Muscle of leg (tissue), 11 donors: ENCODE data around the gene PCDHGB5. TPM values are rescaled to one million over a fixed set of nuclear protein-coding genes. Genes with fewer than 3 reads are reported as not detected.

Experiments
- DNase-seq: peaks from one replicate; pipeline ENCODE4 v3.0.0; 2013
- H3K27ac ChIP-seq: one replicate; pipeline ENCODE4 v1.5.1; 2013; ENCODE audit warnings: mild to moderate bottlenecking, low read length, control low read depth
- H3K27me3 ChIP-seq: one replicate; pipeline ENCODE4 v1.6.1; 2013; ENCODE audit warnings: low read length; ENCODE audit not compliant: control insufficient read depth, insufficient read depth
- H3K36me3 ChIP-seq: one replicate; pipeline ENCODE4 v1.6.1; 2013; ENCODE audit warnings: low read length; ENCODE audit not compliant: control insufficient read depth, insufficient read depth
- H3K4me1 ChIP-seq: one replicate; pipeline ENCODE4 v1.6.1; 2013; ENCODE audit warnings: low read length; ENCODE audit not compliant: control insufficient read depth, insufficient read depth
- H3K4me3 ChIP-seq: one replicate; pipeline ENCODE4 v1.5.1; 2013; ENCODE audit warnings: low read length, control low read depth
- H3K9me3 ChIP-seq: replicated peaks from 2 replicates; pipeline ENCODE4 v1.6.1; 2013; ENCODE audit warnings: low read depth, low read length; ENCODE audit not compliant: control insufficient read depth
- WGBS: methylation state at CpG from one replicate; pipeline ENCODE4 v1.1.5; 2013; ENCODE audit warnings: missing lambda C conversion rate; ENCODE audit not compliant: insufficient coverage; 5-methylcytosine and 5-hydroxymethylcytosine counted together
- polyA plus RNA-seq, 8 donors: library from polyadenylated mRNA; unstranded; fragments of 120-200 nt; gene quantifications; one replicate each; pipeline versions ENCODE4 v1.2.1 to v1.2.3, GENCODE V29; 2013; ENCODE audit warnings: inconsistent platforms in 1 of 8, low replicate concordance in 1 of 8; ENCODE audit not compliant: insufficient read length in 8 of 8, insufficient read depth in 1 of 8
- total RNA-seq: library from RNA; stranded (reverse); fragments of 120-200 nt; gene quantifications from one replicate; pipeline ENCODE4 v1.2.4, GENCODE V29; 2013

The PCDHGB5 gene
- total and polyA plus RNA-seq, 9 donors = 3.0 to 6.3 (median 4.5) TPM

DNA sequence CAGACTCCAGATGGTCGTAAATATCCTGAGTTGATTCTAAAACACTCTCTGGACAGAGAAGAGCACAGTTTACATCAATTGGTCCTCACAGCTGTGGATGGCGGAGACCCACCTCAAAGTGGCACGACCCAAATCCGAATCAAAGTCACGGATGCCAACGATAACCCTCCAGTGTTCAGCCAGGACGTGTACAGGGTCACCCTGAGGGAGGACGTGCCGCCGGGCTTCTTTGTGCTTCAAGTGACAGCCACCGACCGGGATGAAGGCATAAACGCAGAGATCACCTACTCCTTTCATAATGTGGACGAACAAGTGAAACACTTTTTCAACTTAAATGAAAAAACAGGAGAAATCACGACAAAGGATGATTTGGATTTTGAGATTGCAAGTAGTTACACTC, 37.1 kb upstream of the PCDHGB5 start:
- no peaks in the 10 kb centered on the region for H3K4me1 ChIP-seq
- no peak for DNase-seq
- no peak overlapping the region for H3K4me3 ChIP-seq
- WGBS = 50% methylated on average over 8 of the region's 15 CpGs
- no peak overlapping the region for H3K27ac ChIP-seq
- peaks cover 14% of the 10 kb centered on the region for H3K27me3 ChIP-seq
- H3K36me3 ChIP-seq = no peaks in the 10 kb centered on the region
- H3K9me3 ChIP-seq = peaks cover 78% of the 10 kb centered on the region

DNA sequence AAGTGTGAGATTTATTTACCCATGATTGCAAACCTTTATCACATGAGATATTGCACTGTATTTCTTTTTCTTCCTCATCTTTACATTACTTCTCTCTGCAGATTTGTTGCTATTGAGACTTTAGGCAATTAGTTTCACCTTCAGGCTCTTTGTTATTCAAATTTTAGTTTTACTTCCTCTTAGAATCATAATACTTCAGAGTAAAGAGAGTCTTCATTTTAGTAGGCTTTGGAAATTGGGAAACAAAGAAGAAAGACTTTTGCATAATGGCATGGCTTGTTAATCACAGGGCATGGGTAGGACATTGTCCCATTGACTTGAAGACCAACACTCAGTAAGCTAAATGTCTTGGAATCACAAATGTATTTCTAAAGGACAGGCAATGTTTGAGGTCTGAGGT, 35.0 kb upstream of the PCDHGB5 start:
- DNase-seq = no peak
- no peaks in the 10 kb centered on the region for H3K36me3 ChIP-seq
- H3K4me3 ChIP-seq = no peak overlapping the region
- peaks cover 14% of the 10 kb centered on the region for H3K27me3 ChIP-seq
- H3K9me3 ChIP-seq = peaks cover 69% of the 10 kb centered on the region
- no peaks in the 10 kb centered on the region for H3K4me1 ChIP-seq
- H3K27ac ChIP-seq = no peak overlapping the region

DNA sequence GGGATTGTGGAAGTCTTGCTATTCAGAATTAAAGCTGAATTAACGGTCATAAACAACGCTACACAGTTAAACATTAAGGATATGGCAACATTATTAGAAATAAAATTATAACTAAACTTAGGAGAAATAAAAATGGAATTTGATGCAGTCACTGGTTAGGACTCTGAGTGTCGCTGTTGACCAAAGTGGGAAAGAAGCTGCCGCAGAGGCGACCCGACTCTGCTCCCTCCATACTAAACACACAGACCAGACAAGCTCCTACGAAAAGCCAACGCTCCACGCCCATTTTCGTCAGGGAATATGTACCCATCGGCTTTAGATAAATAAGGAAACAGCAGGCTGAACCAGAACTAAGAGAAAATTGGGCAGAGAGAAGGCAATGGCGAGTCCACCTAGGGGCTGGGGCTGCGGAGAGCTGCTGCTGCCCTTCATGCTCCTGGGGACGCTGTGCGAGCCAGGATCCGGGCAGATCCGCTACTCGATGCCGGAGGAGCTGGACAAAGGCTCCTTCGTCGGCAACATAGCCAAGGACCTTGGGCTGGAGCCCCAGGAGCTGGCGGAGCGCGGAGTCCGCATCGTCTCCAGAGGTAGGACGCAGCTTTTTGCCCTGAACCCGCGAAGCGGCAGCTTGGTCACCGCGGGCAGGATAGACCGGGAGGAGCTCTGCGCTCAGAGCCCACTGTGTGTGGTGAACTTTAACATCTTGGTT, 33.6 kb upstream of the PCDHGB5 start, which contains the start of gene PCDHGA5:
Gene PCDHGA5, plus strand, starts transcription at position 211 of the 709 bp plus-strand sequence. Its CDS starts 169 bp downstream, at position 380.
- peak; percentile 22 for DNase-seq
- peaks cover 14% of the 10 kb centered on the region for H3K27me3 ChIP-seq
- H3K4me1 ChIP-seq = no peaks in the 10 kb centered on the region
- peak within 1 kb of the TSS; percentile 8 for H3K4me3 ChIP-seq
- 14% methylated on average over 27 of the region's 34 CpGs for WGBS
- H3K9me3 ChIP-seq = peaks cover 63% of the 10 kb centered on the region
- H3K27ac ChIP-seq = no peak within 1 kb of the TSS
- no peaks in the 10 kb centered on the region for H3K36me3 ChIP-seq

DNA sequence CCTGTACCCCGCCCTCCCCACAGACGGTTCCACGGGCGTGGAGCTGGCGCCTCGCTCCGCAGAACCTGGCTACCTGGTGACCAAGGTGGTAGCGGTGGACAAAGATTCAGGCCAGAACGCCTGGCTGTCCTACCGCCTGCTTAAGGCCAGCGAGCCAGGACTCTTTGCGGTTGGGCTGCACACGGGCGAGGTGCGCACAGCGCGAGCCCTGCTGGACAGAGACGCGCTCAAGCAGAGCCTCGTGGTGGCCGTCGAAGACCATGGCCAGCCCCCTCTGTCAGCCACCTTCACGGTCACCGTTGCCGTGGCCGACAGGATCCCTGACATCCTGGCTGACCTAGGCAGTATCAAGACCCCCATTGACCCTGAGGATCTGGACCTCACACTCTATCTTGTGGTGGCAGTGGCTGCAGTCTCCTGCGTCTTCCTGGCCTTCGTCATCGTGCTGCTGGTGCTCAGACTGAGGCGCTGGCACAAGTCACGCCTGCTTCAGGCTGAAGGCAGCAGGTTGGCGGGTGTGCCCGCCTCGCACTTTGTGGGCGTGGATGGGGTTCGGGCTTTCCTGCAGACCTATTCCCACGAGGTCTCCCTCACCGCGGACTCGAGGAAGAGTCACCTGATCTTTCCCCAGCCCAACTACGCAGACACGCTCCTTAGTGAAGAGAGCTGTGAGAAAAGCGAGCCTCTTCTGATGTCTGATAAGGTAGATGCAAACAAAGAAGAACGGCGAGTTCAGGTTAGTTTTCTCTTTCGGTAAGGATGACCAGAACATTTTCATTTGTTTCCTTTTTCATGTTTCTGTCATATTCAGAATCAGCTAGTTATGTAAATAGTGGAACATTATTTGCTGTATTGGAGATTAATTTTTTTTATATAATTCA, 31.5 kb upstream of the PCDHGB5 start:
- Histone ChIP-seq H3K27me3 (peaks cover 20% of the 10 kb centered on the region), H3K27ac (no peak overlapping the region), H3K4me1 (no peaks in the 10 kb centered on the region), H3K4me3 (no peak overlapping the region), H3K36me3 (no peaks in the 10 kb centered on the region), H3K9me3 (peaks cover 62% of the 10 kb centered on the region)
- WGBS = 49% methylated on average over 40 of the region's 46 CpGs
- DNase-seq = no peak

DNA sequence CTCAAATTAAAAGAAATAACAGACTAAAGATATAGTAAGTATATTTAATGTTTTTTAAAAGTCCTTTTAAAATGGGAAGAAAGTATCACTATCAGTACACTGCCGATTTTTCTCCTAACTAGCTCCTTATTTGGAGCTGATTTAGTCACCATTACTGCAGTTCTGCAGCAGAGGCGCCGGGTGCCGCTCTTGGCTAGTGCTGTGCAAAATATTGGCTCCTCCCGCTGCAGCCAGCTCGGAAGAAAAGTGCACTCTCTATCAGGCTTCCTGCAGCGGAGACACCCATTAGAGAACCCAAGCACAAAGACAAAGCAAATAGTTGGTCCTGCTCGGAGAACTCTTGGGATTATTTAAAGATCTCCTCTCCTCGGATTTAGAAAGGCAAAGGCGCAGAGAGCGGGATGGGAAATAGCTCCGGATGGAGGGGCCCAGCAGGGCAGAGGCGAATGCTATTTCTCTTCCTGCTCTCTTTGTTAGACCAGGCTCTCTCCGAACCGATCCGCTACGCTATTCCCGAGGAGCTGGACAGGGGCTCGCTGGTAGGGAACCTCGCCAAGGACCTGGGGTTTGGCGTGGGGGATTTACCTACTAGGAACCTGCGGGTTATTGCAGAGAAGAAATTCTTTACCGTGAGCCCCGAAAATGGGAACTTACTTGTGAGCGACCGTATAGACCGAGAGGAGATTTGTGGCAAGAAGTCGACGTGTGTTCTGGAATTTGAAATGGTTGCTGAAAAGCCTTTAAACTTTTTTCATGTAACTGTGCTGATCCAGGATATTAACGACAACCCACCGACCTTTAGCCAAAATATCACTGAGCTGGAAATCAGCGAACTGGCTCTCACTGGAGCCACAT, 27.5 kb upstream of the PCDHGB5 start, which contains the start of gene PCDHGB3:
Gene PCDHGB3, plus strand, starts transcription at position 249 of the 855 bp plus-strand sequence. Its CDS starts 153 bp downstream, at position 402.
- Histone ChIP-seq H3K4me1 (no peaks in the 10 kb centered on the region), H3K4me3 (no peak within 1 kb of the TSS), H3K27ac (no peak within 1 kb of the TSS), H3K36me3 (no peaks in the 10 kb centered on the region), H3K27me3 (peaks cover 22% of the 10 kb centered on the region), H3K9me3 (peaks cover 61% of the 10 kb centered on the region)
- peak; percentile 5 for DNase-seq
- WGBS = 21% methylated on average over 20 of the region's 32 CpGs

DNA sequence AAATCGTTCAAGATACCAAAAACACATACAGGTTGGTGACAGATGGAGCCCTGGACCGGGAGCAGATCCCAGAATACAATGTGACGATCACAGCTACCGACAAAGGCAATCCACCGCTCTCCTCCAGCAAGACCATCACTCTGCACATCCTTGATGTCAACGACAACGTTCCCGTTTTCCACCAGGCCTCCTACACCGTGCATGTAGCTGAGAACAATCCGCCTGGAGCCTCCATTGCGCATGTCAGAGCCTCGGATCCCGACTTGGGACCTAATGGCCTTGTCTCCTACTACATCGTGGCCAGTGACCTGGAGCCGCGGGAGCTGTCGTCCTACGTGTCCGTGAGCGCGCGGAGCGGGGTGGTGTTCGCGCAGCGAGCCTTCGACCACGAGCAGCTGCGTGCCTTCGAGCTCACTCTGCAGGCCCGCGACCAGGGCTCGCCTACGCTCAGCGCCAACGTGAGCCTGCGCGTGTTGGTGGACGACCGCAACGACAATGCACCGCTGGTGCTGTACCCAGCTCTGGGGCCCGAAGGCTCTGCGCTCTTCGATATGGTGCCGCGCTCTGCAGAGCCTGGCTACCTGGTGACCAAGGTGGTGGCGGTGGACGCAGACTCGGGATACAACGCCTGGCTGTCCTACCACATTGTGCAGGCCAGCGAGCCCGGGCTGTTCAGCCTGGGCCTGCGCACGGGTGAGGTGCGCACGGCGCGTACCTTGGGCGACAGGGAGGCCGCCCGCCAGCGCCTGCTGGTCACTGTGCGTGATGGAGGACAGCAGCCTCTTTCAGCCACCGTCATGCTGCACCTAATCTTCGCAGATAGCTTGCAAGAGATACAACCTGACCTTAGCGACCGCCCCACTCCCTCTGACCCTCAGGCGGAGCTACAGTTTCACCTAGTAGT, 25.9 kb upstream of the PCDHGB5 start:
- Histone ChIP-seq H3K36me3 (no peaks in the 10 kb centered on the region), H3K4me1 (no peaks in the 10 kb centered on the region), H3K27me3 (peaks cover 21% of the 10 kb centered on the region), H3K9me3 (peaks cover 60% of the 10 kb centered on the region), H3K4me3 (no peak overlapping the region), H3K27ac (no peak overlapping the region)
- 50% methylated on average over 68 of the region's 69 CpGs for WGBS
- no peak for DNase-seq

DNA sequence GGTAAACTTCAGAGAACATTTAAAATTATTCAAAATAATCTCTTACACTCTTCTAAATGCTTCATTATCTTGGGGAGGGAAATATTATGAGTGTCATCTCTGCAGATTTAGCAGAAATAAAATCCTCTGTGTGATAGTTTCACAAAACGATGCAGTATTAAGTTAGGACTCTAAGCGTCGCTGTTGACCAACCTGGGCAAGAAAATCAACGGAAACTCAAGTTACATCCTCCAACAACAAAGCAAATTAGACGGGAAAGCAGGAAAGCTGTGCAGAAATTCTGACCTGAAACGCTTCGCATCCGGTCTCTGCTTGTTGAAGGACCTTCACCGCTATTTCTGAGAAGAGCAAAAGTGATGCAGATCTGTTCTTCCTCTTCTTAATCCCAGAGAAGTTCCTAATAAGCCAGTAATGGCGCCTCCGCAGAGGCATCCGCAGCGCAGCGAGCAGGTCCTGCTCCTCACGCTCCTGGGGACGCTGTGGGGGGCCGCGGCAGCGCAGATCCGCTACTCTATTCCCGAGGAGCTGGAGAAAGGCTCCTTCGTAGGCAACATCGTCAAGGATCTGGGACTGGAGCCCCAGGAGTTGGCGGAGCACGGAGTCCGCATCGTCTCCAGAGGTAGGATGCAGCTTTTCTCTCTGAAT, 24.0 kb upstream of the PCDHGB5 start, which contains the start of gene PCDHGA6:
Gene PCDHGA6, plus strand, starts transcription at position 219 of the 645 bp plus-strand sequence. Its CDS starts 193 bp downstream, at position 412.
- Histone ChIP-seq H3K27me3 (peaks cover 21% of the 10 kb centered on the region), H3K36me3 (no peaks in the 10 kb centered on the region), H3K9me3 (peaks cover 72% of the 10 kb centered on the region), H3K27ac (no peak within 1 kb of the TSS), H3K4me1 (no peaks in the 10 kb centered on the region), H3K4me3 (peak within 1 kb of the TSS; percentile 30)
- WGBS = 13% methylated on average over 26 of the region's 27 CpGs
- peak; percentile 17 for DNase-seq

DNA sequence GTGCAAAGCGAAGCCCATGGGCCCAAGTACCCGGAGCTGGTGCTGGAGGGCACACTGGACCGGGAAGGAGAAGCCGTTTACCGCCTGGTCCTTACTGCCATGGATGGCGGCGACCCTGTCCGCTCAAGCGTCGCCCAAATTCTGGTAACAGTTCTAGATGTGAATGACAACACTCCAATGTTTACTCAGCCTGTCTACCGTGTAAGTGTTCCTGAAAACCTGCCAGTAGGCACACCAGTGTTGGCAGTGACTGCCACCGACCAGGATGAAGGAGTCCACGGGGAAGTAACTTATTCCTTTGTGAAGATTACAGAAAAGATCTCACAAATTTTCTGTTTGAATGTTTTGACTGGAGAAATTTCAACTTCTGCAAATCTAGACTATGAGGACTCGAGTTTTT, 23.1 kb upstream of the PCDHGB5 start:
- Histone ChIP-seq H3K36me3 (no peaks in the 10 kb centered on the region), H3K4me1 (no peaks in the 10 kb centered on the region), H3K9me3 (peaks cover 72% of the 10 kb centered on the region), H3K4me3 (no peak overlapping the region), H3K27ac (no peak overlapping the region), H3K27me3 (peaks cover 21% of the 10 kb centered on the region)
- DNase-seq = no peak
- WGBS = 76% methylated on average over 12 of the region's 14 CpGs
